HCT116 (cell line): ENCODE results near the gene SUPT4H1. TPM values are rescaled to one million over a fixed set of nuclear protein-coding genes. Genes with fewer than 3 reads are reported as not detected.

Experiments
- ATAC-seq: fragments of 200-7000 bp; cut with Tn5 transposase; 2 replicates; pipeline ENCODE4 v1.9.1; 2020; ENCODE audit warnings: mild to moderate bottlenecking, moderate library complexity
- Bru-seq: library from RNA; stranded (reverse); fragments of 400-500 nt; gene quantifications from one replicate; lab custom pipeline; 2021; lab: Mats Ljungman, UMichigan
- BruChase-seq, 2 experiments: library from RNA; stranded (reverse); fragments of 400-500 nt; gene quantifications; one replicate each; lab custom pipeline; 2021; lab: Mats Ljungman, UMichigan
- BruUV-seq: library from RNA; stranded (reverse); fragments of 400-500 nt; replicated peaks from 2 replicates; lab custom pipeline; 2021; lab: Mats Ljungman, UMichigan
- CTCF ChIA-PET: fragments of 300-600 bp; sonication (Branson Sonifier 250); formaldehyde crosslinking; loops from one replicate; lab custom pipeline; 2021; ENCODE audit warnings: antibody characterized with exemption; lab: Charles Lee
- POLR2A ChIA-PET: fragments of 300-600, 350-600 bp; sonication (Branson Sonifier 250); formaldehyde crosslinking; loops from one replicate; lab custom pipeline; 2021; ENCODE audit warnings: antibody characterized with exemption; lab: Charles Lee
- RAD21 ChIA-PET, 2 experiments: fragments of 300-600 bp; sonication (Branson Sonifier 250); formaldehyde crosslinking; loops; one replicate each; lab custom pipeline; 2023; ENCODE audit warnings: low total read pairs in 2 of 2; ENCODE audit not compliant: uncharacterized antibody in 2 of 2, unreplicated experiment in 2 of 2, low non-redundant PET in 1 of 2; lab: Charles Lee
- DNase-seq: peaks from one replicate; pipeline ENCODE4 v3.0.0-alpha.2; 2010; ENCODE audit warnings: low read depth, low spot score
- H2AFZ ChIP-seq: fragments of 200-600 bp; shearing (Covaris generic), sonication (generic); 2 replicates; pipeline ENCODE4 v1.6.1; 2017; ENCODE audit warnings: low read depth, mixed run types, mixed read lengths, antibody characterized with exemption, low read length; ENCODE audit not compliant: poor library complexity, severe bottlenecking
- H3K27ac ChIP-seq: 2 replicates; pipeline ENCODE4 v1.5.1; 2012; ENCODE audit warnings: low read depth, low read length
- H3K27me3 ChIP-seq: fragments of 200-600 bp; sonication (generic); 2 replicates; pipeline ENCODE4 v1.6.1; 2016; ENCODE audit warnings: mixed run types, low read length, mixed read lengths; ENCODE audit not compliant: insufficient read depth
- H3K36me3 ChIP-seq, 2 experiments: fragments of 200-500 bp in 1 of 2; fragments of 200-600 bp in 1 of 2; sonication (Bioruptor generic) in 1 of 2; sonication (generic) in 1 of 2; 2 replicates each; pipeline versions ENCODE4 v1.5.1 to v1.6.1; 2014 to 2016; ENCODE audit warnings: low read length in 2 of 2, inconsistent platforms in 1 of 2, mixed read lengths in 1 of 2, mixed run types in 1 of 2; ENCODE audit not compliant: insufficient read depth in 2 of 2, control insufficient read depth in 1 of 2
- H3K4me1 ChIP-seq, 2 experiments: fragments of 200-600 bp in 1 of 2; sonication (generic) in 1 of 2; 2 replicates each; pipeline versions ENCODE4 v1.5.1 to v1.6.1; 2012 to 2017; ENCODE audit warnings: low read length in 2 of 2, inconsistent platforms in 1 of 2, mild to moderate bottlenecking in 1 of 2, mixed read lengths in 1 of 2, mixed run types in 1 of 2, moderate library complexity in 1 of 2; ENCODE audit not compliant: insufficient read depth in 2 of 2, control insufficient read depth in 1 of 2
- H3K4me2 ChIP-seq: fragments of 200-600 bp; sonication (generic); 2 replicates; pipeline ENCODE4 v1.6.1; 2017; ENCODE audit warnings: mixed run types, low read length, mixed read lengths
- H3K4me3 ChIP-seq, 2 experiments: fragments of 200-600 bp in 1 of 2; sonication (generic) in 1 of 2; replicated peaks in 1 of 2; 2 replicates each; pipeline ENCODE4 v1.5.1; 2011 to 2016; ENCODE audit warnings: low read length in 2 of 2, control low read depth in 1 of 2, low read depth in 1 of 2, mild to moderate bottlenecking in 1 of 2, mixed read lengths in 1 of 2, mixed run types in 1 of 2
- H3K79me2 ChIP-seq: fragments of 200-600 bp; sonication (generic); 2 replicates; pipeline ENCODE4 v1.6.1; 2017; ENCODE audit warnings: mild to moderate bottlenecking, mixed run types, low read length, moderate library complexity, mixed read lengths; ENCODE audit not compliant: insufficient read depth
- H3K9ac ChIP-seq: fragments of 200-600 bp; sonication (generic); 2 replicates; pipeline ENCODE4 v1.6.1; 2016; ENCODE audit warnings: low read length, mixed read lengths
- H3K9me2 ChIP-seq: fragments of 200-600 bp; sonication (generic), shearing (Covaris generic); 2 replicates; pipeline ENCODE4 v1.6.1; 2017; ENCODE audit warnings: mixed run types, mild to moderate bottlenecking, moderate library complexity; ENCODE audit not compliant: insufficient read depth
- H3K9me3 ChIP-seq, 2 experiments: fragments of 200-500 bp in 1 of 2; fragments of 200-600 bp in 1 of 2; sonication (Bioruptor generic) in 1 of 2; sonication (generic) in 1 of 2; 2 replicates each; pipeline ENCODE4 v1.6.1; 2014 to 2017; ENCODE audit warnings: low read length in 2 of 2, mixed read lengths in 2 of 2, inconsistent platforms in 1 of 2, low read depth in 1 of 2, mild to moderate bottlenecking in 1 of 2, mixed run types in 1 of 2, moderate library complexity in 1 of 2; ENCODE audit not compliant: control insufficient read depth in 1 of 2, insufficient read depth in 1 of 2
- H4K20me1 ChIP-seq: fragments of 200-600 bp; sonication (generic), shearing (Covaris generic); 2 replicates; pipeline ENCODE4 v1.6.1; 2017; ENCODE audit warnings: mixed run types, mild to moderate bottlenecking, moderate library complexity; ENCODE audit not compliant: insufficient read depth
- CBX3 ChIP-seq: IDR thresholded peaks from 2 replicates; pipeline ENCODE4 v1.6.1; 2012; ENCODE audit warnings: low read depth
- CEBPB ChIP-seq: IDR thresholded peaks from 2 replicates; pipeline ENCODE4 v1.6.1; 2012; ENCODE audit warnings: low read depth
- EGR1 ChIP-seq: IDR thresholded peaks from 2 replicates; pipeline ENCODE4 v1.6.1; 2012; ENCODE audit warnings: low read depth
- ELF1 ChIP-seq: IDR thresholded peaks from 2 replicates; pipeline ENCODE4 v1.6.1; 2012; ENCODE audit warnings: low read depth, borderline replicate concordance
- EZH2 ChIP-seq: fragments of 200-600 bp; sonication (generic); IDR thresholded peaks from 2 replicates; pipeline ENCODE4 v1.6.1; 2017; ENCODE audit warnings: antibody characterized with exemption, mixed run types
- EZH2phosphoT487 ChIP-seq: fragments of 200-600 bp; IDR thresholded peaks from 2 replicates; pipeline ENCODE4 v1.6.1; 2018; ENCODE audit warnings: antibody characterized with exemption, borderline replicate concordance
- FOSL1 ChIP-seq: IDR thresholded peaks from 2 replicates; pipeline ENCODE4 v1.6.1; 2012; ENCODE audit warnings: low read depth
- JUND ChIP-seq: IDR thresholded peaks from 2 replicates; pipeline ENCODE4 v1.6.1; 2012
- MAX ChIP-seq: IDR thresholded peaks from 2 replicates; pipeline ENCODE4 v1.6.1; 2012
- POLR2A ChIP-seq: IDR thresholded peaks from 2 replicates; pipeline ENCODE4 v1.7.0; 2011; ENCODE audit warnings: borderline replicate concordance; ENCODE audit not compliant: insufficient read depth, insufficient read length; ENCODE audit errors: extremely low read depth
- POLR2AphosphoS5 ChIP-seq: IDR thresholded peaks from 2 replicates; pipeline ENCODE4 v1.6.1; 2011; ENCODE audit warnings: mild to moderate bottlenecking, low read depth, low read length, moderate library complexity
- REST ChIP-seq: IDR thresholded peaks from 2 replicates; pipeline ENCODE4 v1.6.1; 2012; ENCODE audit warnings: low read depth
- SIN3A ChIP-seq: IDR thresholded peaks from 2 replicates; pipeline ENCODE4 v1.6.1; 2012; ENCODE audit warnings: low read depth
- SP1 ChIP-seq: IDR thresholded peaks from 2 replicates; pipeline ENCODE4 v1.6.1; 2012; ENCODE audit warnings: low read depth
- SRF ChIP-seq: IDR thresholded peaks from 2 replicates; pipeline ENCODE4 v1.6.1; 2012; ENCODE audit warnings: low read depth
- TCF7L2 ChIP-seq: IDR thresholded peaks from 2 replicates; pipeline ENCODE4 v1.7.0; 2011; ENCODE audit warnings: borderline replicate concordance, inconsistent platforms; ENCODE audit not compliant: insufficient read depth, insufficient read length; ENCODE audit errors: extremely low read depth
- YY1 ChIP-seq: IDR thresholded peaks from 2 replicates; pipeline ENCODE4 v1.6.1; 2011; ENCODE audit warnings: low read length, low read depth, moderate library complexity, mild to moderate bottlenecking; ENCODE audit not compliant: insufficient replicate concordance; ENCODE audit errors: extremely low read depth
- ZBTB33 ChIP-seq: IDR thresholded peaks from 2 replicates; pipeline ENCODE4 v1.6.1; 2011; ENCODE audit warnings: mild to moderate bottlenecking, low read length, moderate library complexity; ENCODE audit not compliant: insufficient replicate concordance; ENCODE audit errors: extremely low read depth
- ZFX ChIP-seq: fragments of 450-650 bp; IDR thresholded peaks from 2 replicates; pipeline ENCODE4 v1.6.1; 2017
- ZNF274 ChIP-seq: fragments of 200-500 bp; sonication (Bioruptor generic); IDR thresholded peaks from 2 replicates; pipeline ENCODE4 v1.6.1; 2014; ENCODE audit warnings: mild to moderate bottlenecking, low read depth, low read length, inconsistent platforms
- intact Hi-C: fragments of 100-400 bp; cut with micrococcal nuclease; formaldehyde crosslinking; loops from 2 replicates; pipeline ENCODE4 v1.10.0; 2022
- long read RNA-seq: library from polyadenylated mRNA; unstranded; transcript quantifications from one replicate; pipeline ENCODE4 v2.0.0, GENCODE V29; 2021; ENCODE audit not compliant: unreplicated experiment
- polyA plus RNA-seq: library from polyadenylated mRNA; unstranded; fragments of >200 nt; gene quantifications from 2 replicates; pipeline ENCODE4 v1.2.1, GENCODE V29; 2012; ENCODE audit warnings: missing spikeins
- total RNA-seq: library from RNA; stranded (reverse); gene quantifications from one replicate; pipeline ENCODE4 v1.2.1, GENCODE V29; 2021; ENCODE audit not compliant: unreplicated experiment

SUPT4H1 gene
- total RNA-seq (118 TPM), Bru-seq, nascent RNA (percentile 96 among the genes with signal in this experiment), BruChase-seq, experiment 1, labeled RNA remaining after a 6-hour chase (percentile 97 among the genes with signal in this experiment), BruChase-seq, experiment 2, labeled RNA remaining after a 2-hour chase (percentile 98 among the genes with signal in this experiment)
- polyA plus RNA-seq = 121 and 141 TPM in 2 replicates
- long read RNA-seq, transcript SUPT4H1-201 (5 exons, 1,489 nt) = major isoform, 16 of 30 reads
- long read RNA-seq, transcript SUPT4H1-202 (5 exons, 1,643 nt) = minor isoform, 7 of 30 reads
- long read RNA-seq, partial matches to known transcripts = 0 of 30 reads
- long read RNA-seq, other reads (novel, unspliced or antisense) = 7 of 30 reads

- POLR2A ChIA-PET = interaction anchor here (0.7 to 2.4 kb wide), 24 partner anchors 9 to 116 kb away, joined by 3 to 39 read pairs (median 5); partner anchors contain the start of gene RNF43
- peaks cover 34 to 52% of the 10 kb centered on the region in 2 experiments; a peak in 3 of 4 replicates for H3K36me3 ChIP-seq
- H2AFZ ChIP-seq = no peak within 1 kb of the TSS
- H3K4me2 ChIP-seq = peak within 1 kb of the TSS; percentile 78
- ATAC-seq (peak; percentile 93), DNase-seq (peak; percentile 94)
- H3K9me2 ChIP-seq = no peaks in the 10 kb centered on the region
- H3K4me1 ChIP-seq = peaks cover 16 to 22% of the 10 kb centered on the region in 2 experiments
- no peaks in the 10 kb centered on the region for H3K9me3 ChIP-seq
- no peaks in the 10 kb centered on the region for H4K20me1 ChIP-seq
- H3K9ac ChIP-seq = peak within 1 kb of the TSS; percentile 80
- no peaks in the 10 kb centered on the region for H3K27me3 ChIP-seq
- peak within 1 kb of the TSS; percentile 79 to 82 for H3K4me3 ChIP-seq
- CTCF ChIA-PET = interaction anchor here (0.9 to 2.3 kb wide), 9 partner anchors 14 to 97 kb away, joined by 3 to 20 read pairs (median 4); partner anchors contain the start of gene RNF43
- intact Hi-C loops = loop anchor here (1.0 kb wide), 2 partner anchors 39 to 65 kb away; partner anchors contain the start of gene RNF43
- BruUV-seq = no TSS peak
- peak within 1 kb of the TSS; percentile 73 for H3K27ac ChIP-seq
- RAD21 ChIA-PET = interaction anchor here (0.6 to 2.1 kb wide), 5 partner anchors 34 to 81 kb away, joined by 3 to 16 read pairs (median 8); partner anchors contain the start of gene RNF43 (in 2 of the 2)
- H3K79me2 ChIP-seq = peaks cover 32% of the 10 kb centered on the region
- TF ChIP-seq EGR1 (peak; percentile 86), ZBTB33 (peak; percentile 55), SP1 (peak; percentile 80), CEBPB (no peak), YY1 (peak; percentile 84), ZFX (peak; percentile 20; the same call in 1 of the 2 replicates), TCF7L2 (peak; percentile 99), MAX (peak; percentile 93), POLR2A (peak; percentile 90), CBX3 (peak; percentile 91), REST (no peak), JUND (peak; percentile 68), SRF (peak; percentile 84), ZNF274 (no peak), FOSL1 (no peak; the same call in 1 of the 2 replicates), ELF1 (peak; percentile 67; the same call in 1 of the 2 replicates), EZH2 (no peak), SIN3A (peak; percentile 42), EZH2phosphoT487 (no peak), POLR2AphosphoS5 (peak; percentile 97)
These were observed at the start of gene SUPT4H1 for GRCh38 chr17:58351831-58352595. Gene SUPT4H1, minus strand, starts transcription at chr17:58352201. Its CDS starts 66 bp downstream, at chr17:58352135.
